ENCODE data around the gene GMPPB. TPM values are rescaled to one million over a fixed set of nuclear protein-coding genes. Genes with fewer than 3 reads are reported as not detected.

Gene GMPPB
- total RNA-seq, 1 donor from 2014 or later = 21.2 TPM

DNA sequence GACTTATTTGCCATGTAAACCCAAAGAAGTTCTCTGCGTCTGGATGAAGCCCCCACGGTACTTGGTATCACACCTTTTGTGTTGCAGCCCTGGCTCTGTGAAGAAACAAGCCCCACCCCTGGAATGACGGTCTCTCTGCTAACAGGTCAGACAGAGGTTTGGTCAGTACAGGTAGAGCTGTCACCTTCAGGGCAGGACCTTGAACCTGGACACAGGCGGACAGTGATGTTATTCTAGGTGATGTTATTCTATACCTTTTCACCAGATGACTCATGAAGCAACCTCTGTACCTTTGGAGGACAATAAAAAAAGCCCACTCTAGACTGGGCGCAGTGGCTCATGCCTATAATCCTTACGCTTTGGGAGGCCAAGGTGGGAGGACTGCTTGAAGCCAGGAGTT is 11.0 kb upstream of the GMPPB start:
- Mint-ChIP-seq H3K36me3 (ENCODE audit: unreplicated experiment) (no peaks in the 10 kb centered on the region), H3K9me3 (ENCODE audit: unreplicated experiment) (peaks cover 4% of the 10 kb centered on the region), H3K27me3 (ENCODE audit: unreplicated experiment) (peaks cover 1% of the 10 kb centered on the region), H3K27ac (ENCODE audit: unreplicated experiment) (no peak overlapping the region), H3K4me3 (ENCODE audit: unreplicated experiment) (no peak overlapping the region), H3K4me1 (ENCODE audit: low read depth, unreplicated experiment) (no peaks in the 10 kb centered on the region)
- no peak for DNase-seq
- TF ChIP-seq, protein P1, sequence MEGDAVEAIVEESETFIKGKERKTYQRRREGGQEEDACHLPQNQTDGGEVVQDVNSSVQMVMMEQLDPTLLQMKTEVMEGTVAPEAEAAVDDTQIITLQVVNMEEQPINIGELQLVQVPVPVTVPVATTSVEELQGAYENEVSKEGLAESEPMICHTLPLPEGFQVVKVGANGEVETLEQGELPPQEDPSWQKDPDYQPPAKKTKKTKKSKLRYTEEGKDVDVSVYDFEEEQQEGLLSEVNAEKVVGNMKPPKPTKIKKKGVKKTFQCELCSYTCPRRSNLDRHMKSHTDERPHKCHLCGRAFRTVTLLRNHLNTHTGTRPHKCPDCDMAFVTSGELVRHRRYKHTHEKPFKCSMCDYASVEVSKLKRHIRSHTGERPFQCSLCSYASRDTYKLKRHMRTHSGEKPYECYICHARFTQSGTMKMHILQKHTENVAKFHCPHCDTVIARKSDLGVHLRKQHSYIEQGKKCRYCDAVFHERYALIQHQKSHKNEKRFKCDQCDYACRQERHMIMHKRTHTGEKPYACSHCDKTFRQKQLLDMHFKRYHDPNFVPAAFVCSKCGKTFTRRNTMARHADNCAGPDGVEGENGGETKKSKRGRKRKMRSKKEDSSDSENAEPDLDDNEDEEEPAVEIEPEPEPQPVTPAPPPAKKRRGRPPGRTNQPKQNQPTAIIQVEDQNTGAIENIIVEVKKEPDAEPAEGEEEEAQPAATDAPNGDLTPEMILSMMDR (IDR thresholded peaks at IDR 0.05; ENCODE audit: partially characterized antibody, unreplicated experiment) = no peak

GRCh38 chr3:49733551-49733950 is 9.8 kb upstream of the GMPPB start:
- TF ChIP-seq, protein P1 (IDR thresholded peaks at IDR 0.05; ENCODE audit: partially characterized antibody, unreplicated experiment) = no peak
- no peaks in the 10 kb centered on the region for H3K4me1 Mint-ChIP-seq (ENCODE audit: low read depth, unreplicated experiment)
- H3K36me3 Mint-ChIP-seq (ENCODE audit: unreplicated experiment) = no peaks in the 10 kb centered on the region
- H3K27me3 Mint-ChIP-seq (ENCODE audit: unreplicated experiment) = peaks cover 1% of the 10 kb centered on the region
- no peak overlapping the region for H3K4me3 Mint-ChIP-seq (ENCODE audit: unreplicated experiment)
- peaks cover 4% of the 10 kb centered on the region for H3K9me3 Mint-ChIP-seq (ENCODE audit: unreplicated experiment)
- no peak overlapping the region for H3K27ac Mint-ChIP-seq (ENCODE audit: unreplicated experiment)
- DNase-seq = no peak

- Mint-ChIP-seq H3K27ac (ENCODE audit: unreplicated experiment) (no peak overlapping the region), H3K4me1 (ENCODE audit: low read depth, unreplicated experiment) (no peaks in the 10 kb centered on the region), H3K36me3 (ENCODE audit: unreplicated experiment) (no peaks in the 10 kb centered on the region), H3K4me3 (ENCODE audit: unreplicated experiment) (no peak overlapping the region), H3K9me3 (ENCODE audit: unreplicated experiment) (peaks cover 2% of the 10 kb centered on the region), H3K27me3 (ENCODE audit: unreplicated experiment) (peaks cover 1% of the 10 kb centered on the region)
- TF ChIP-seq, protein P1 (IDR thresholded peaks at IDR 0.05; ENCODE audit: partially characterized antibody, unreplicated experiment) = no peak
- DNase-seq = no peak
These were observed 8.8 kb upstream of the GMPPB start for GRCh38 chr3:49732597-49732996.

DNA sequence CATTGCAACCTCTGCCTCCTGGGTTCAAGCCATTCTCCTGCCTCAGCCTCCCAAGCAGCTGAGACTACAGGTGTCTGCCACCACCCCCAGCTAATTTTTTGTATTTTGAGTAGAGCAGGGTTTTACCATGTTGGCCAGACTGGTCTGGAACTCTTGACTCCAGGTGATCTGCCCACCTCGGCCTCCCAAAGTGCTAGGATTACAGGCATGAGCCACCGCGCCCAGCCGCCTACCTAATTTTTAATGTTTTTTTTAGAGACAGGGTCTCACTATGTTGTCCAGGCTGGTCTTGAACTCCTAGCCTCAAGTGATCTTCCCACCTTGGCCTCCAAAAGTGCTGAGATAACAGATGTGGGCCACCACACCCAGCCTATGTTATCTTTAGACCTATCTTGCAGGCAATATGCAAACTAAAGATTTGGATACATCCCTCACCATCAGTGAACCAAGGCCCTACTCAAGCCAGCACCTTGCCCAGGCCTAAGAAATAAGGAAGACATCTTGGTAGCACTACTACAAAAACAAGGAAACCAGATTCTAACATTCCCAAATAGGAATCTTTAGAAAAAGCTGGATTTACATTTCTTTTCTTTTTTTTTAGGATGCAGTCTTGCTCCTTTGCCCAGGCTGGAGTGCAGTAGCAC is 6.3 kb upstream of the GMPPB start:
- Mint-ChIP-seq H3K27me3 (ENCODE audit: unreplicated experiment) (no peaks in the 10 kb centered on the region), H3K9me3 (ENCODE audit: unreplicated experiment) (peaks cover 2% of the 10 kb centered on the region), H3K4me1 (ENCODE audit: low read depth, unreplicated experiment) (no peaks in the 10 kb centered on the region), H3K27ac (ENCODE audit: unreplicated experiment) (no peak overlapping the region), H3K4me3 (ENCODE audit: unreplicated experiment) (no peak overlapping the region), H3K36me3 (ENCODE audit: unreplicated experiment) (no peaks in the 10 kb centered on the region)
- TF ChIP-seq, protein P1 (IDR thresholded peaks at IDR 0.05; ENCODE audit: partially characterized antibody, unreplicated experiment) = no peak
- no peak for DNase-seq

GRCh38 chr3:49727924-49728361 is 4.2 kb upstream of the GMPPB start:
- H3K4me1 Mint-ChIP-seq (ENCODE audit: low read depth, unreplicated experiment) = no peaks in the 10 kb centered on the region

More at GRCh38 chr3:49727924-49728361, 4.2 kb upstream of the GMPPB start:
- Mint-ChIP-seq H3K27me3 (ENCODE audit: unreplicated experiment) (no peaks in the 10 kb centered on the region), H3K27ac (ENCODE audit: unreplicated experiment) (no peak overlapping the region), H3K9me3 (ENCODE audit: unreplicated experiment) (peaks cover 3% of the 10 kb centered on the region), H3K36me3 (ENCODE audit: unreplicated experiment) (no peaks in the 10 kb centered on the region), H3K4me3 (ENCODE audit: unreplicated experiment) (no peak overlapping the region)
- no peak for DNase-seq
- TF ChIP-seq, protein P1 (IDR thresholded peaks at IDR 0.05; ENCODE audit: partially characterized antibody, unreplicated experiment) = no peak
